ENCODE data around the gene GRXCR1. TPM values are rescaled to one million over a fixed set of nuclear protein-coding genes. Genes with fewer than 3 reads are reported as not detected.

GRXCR1 gene
- total RNA-seq, 1 experiment from 2014 or later: not detected

- no peak overlapping the region for H3K4me3 ChIP-seq (ENCODE audit: low read depth in 2 of 2, low read length in 2 of 2)
- no peaks in the 10 kb centered on the region for H3K4me1 ChIP-seq (ENCODE audit: control insufficient read depth, insufficient read depth, low read length)
- H3K9me3 ChIP-seq (ENCODE audit: control insufficient read depth, insufficient read depth, low read depth, low read length): no peaks in the 10 kb centered on the region
- TF ChIP-seq SIN3A (IDR thresholded peaks at IDR 0.05; ENCODE audit: borderline replicate concordance, insufficient read depth, low read depth, low read length) (no peak), TCF7L2 (IDR thresholded peaks at IDR 0.05; ENCODE audit: low read depth, low read length) (no peak), POLR2AphosphoS5 (IDR thresholded peaks at IDR 0.05; ENCODE audit: low read depth, low read length) (no peak), CTCF (IDR thresholded peaks at IDR 0.05) (no peak), REST (IDR thresholded peaks at IDR 0.05; ENCODE audit: insufficient read depth in 1 of 2, low read depth in 2 of 2, low read length in 1 of 2) (no peak)
- in situ Hi-C loops (cut with HindIII; ENCODE audit: low pct_unique_long_range_greater_than_20kb, low sequenced_read_pairs) (no loop called here), intact Hi-C loops (cut with micrococcal nuclease; ENCODE audit: unreplicated experiment) (no loop called here)
- ChIA-PET POLR2A (no interaction called here), CTCF (no interaction called here)
- H3K36me3 ChIP-seq (ENCODE audit: control insufficient read depth, insufficient read depth, low read length): no peaks in the 10 kb centered on the region
- no peak for DNase-seq (ENCODE audit: low read depth, low spot score)
- ATAC-seq: no peak
- no peaks in the 10 kb centered on the region for H3K27me3 ChIP-seq (ENCODE audit: control insufficient read depth, insufficient read depth, low read length)
- H3K27ac ChIP-seq (ENCODE audit: low read length): no peak overlapping the region
- BruUV-seq (replicated peaks): no TSS peak
Observed at GRCh38 chr4:43048570-43048969, 156.1 kb downstream of the GRXCR1 start.

GRCh38 chr4:43049326-43049725 is 156.8 kb downstream of the GRXCR1 start:
- Histone ChIP-seq H3K27ac (ENCODE audit: low read length) (no peak overlapping the region), H3K36me3 (ENCODE audit: control insufficient read depth, insufficient read depth, low read length) (no peaks in the 10 kb centered on the region), H3K27me3 (ENCODE audit: control insufficient read depth, insufficient read depth, low read length) (no peaks in the 10 kb centered on the region), H3K9me3 (ENCODE audit: control insufficient read depth, insufficient read depth, low read depth, low read length) (no peaks in the 10 kb centered on the region), H3K4me3 (ENCODE audit: low read depth in 2 of 2, low read length in 2 of 2) (no peak overlapping the region), H3K4me1 (ENCODE audit: control insufficient read depth, insufficient read depth, low read length) (no peaks in the 10 kb centered on the region)
- CTCF ChIA-PET: no interaction called here
- POLR2A ChIA-PET: no interaction called here
- no peak for DNase-seq (ENCODE audit: low read depth, low spot score)
- BruUV-seq (replicated peaks): no TSS peak
- in situ Hi-C loops (cut with HindIII; ENCODE audit: low pct_unique_long_range_greater_than_20kb, low sequenced_read_pairs) (no loop called here), intact Hi-C loops (cut with micrococcal nuclease; ENCODE audit: unreplicated experiment) (no loop called here)
- no peak for TF ChIP-seq POLR2AphosphoS5 (IDR thresholded peaks at IDR 0.05; ENCODE audit: low read depth, low read length)
- no peak for TF ChIP-seq REST (IDR thresholded peaks at IDR 0.05; ENCODE audit: insufficient read depth in 1 of 2, low read depth in 2 of 2, low read length in 1 of 2)
- TF ChIP-seq SIN3A (IDR thresholded peaks at IDR 0.05; ENCODE audit: borderline replicate concordance, insufficient read depth, low read depth, low read length): no peak
- TF ChIP-seq TCF7L2 (IDR thresholded peaks at IDR 0.05; ENCODE audit: low read depth, low read length): no peak
- TF ChIP-seq CTCF (IDR thresholded peaks at IDR 0.05): no peak
- ATAC-seq: no peak

All from Panc1 (cell line).